ENCODE data around the gene ZNF22. TPM values are rescaled to one million over a fixed set of nuclear protein-coding genes. Genes with fewer than 3 reads are reported as not detected.
A peak's percentile ranks its signal among the peaks of the same experiment; 100 is the strongest.

The ZNF22 gene
- total RNA-seq, 1 donor from 2014 or later: 33.0 TPM

DNA sequence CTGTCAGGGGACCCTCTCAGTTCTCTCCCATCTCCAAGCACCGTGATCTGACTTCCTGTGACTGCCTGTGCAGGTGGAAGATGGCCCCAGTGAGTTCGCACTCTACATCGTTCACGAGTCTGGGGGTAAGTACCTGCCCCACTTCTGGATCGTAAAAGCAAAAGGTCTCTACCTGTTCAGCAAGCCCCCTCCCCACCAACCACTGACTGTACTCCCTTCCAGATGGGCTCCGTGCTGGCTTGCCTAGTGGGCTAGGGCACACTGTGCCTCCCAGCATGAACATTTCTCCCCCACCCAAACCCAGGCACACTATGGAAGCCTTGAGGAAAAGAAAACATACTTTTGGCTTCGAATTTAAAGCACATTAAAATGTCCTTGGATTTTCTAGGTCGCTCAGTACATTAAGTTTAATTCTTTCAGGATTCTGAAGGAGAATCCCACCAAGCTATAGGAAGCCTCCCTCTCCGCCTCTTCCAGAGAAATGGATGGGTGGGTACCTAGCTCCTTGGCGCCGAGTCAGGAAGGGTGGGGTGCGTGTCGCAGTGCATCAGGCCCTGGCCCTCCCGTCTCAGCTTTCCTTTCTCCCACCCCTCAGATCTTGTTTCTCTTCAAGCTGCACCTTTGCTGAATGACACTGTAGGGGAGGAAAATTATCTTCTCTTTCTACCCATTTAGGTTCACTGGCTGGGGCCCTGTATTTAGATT is 11.0 kb upstream of the ZNF22 start:
- no peak for DNase-seq (ENCODE audit: low read depth in 2 of 2)

DNA sequence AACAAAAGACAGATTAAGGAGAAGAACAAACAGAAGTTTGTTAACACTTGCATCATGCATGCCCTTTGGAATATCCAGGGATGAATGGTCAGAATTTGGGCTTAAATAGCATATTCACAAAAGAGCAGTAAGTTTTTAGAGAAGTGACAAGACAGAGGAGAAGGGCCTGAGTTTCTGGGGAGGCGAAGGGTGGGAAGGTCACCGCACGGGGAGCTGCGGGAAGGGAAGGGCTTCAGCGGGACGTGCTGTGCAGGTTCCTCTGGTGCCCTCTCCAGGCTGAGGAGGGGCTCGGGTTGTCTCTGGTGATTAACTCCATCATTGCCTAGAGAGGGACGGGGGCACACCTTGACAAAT is 10.4 kb upstream of the ZNF22 start:
- peak in 1 of 2 donors; percentile 41 for DNase-seq (ENCODE audit: low read depth in 2 of 2)

DNA sequence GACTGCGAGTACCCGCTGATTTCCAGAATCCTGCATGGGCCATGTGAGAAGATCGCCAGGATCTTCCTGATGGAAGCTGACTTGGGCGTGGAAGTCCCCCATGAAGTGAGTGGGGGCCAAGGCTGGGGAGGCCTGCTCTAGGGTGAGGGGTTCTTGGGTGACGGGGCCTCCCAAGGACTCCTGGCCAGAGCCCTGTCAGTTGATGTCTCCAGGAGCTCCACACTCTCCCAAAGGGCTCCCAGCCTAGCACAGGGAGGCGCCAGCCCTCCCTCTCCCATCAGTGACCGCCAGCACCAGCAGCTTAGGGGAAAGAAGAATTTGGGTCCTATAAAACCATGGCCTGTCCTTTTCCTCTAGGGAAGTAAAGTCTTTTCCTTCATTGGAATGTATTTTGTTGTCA is 9.8 kb upstream of the ZNF22 start:
- DNase-seq (ENCODE audit: low read depth in 2 of 2): no peak

DNA sequence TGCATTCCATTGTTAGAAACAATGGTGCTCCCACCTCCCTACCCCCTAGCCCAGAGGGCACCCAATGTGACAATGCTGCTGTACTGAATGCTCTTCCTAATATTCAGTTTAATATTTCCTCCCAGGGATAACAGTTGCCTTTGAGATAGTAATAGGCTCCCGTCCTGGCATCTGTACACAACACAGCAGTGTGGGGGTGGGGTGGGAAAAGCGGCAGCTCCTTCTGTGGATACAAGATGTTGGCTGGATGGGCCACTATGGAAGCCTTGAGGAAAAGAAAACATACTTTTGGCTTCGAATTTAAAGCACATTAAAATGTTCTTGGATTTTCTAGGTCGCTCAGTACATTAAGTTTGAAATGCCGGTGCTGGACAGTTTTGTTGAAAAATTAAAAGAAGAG is 9.2 kb upstream of the ZNF22 start:
- no peak for DNase-seq (ENCODE audit: low read depth in 2 of 2)

DNA sequence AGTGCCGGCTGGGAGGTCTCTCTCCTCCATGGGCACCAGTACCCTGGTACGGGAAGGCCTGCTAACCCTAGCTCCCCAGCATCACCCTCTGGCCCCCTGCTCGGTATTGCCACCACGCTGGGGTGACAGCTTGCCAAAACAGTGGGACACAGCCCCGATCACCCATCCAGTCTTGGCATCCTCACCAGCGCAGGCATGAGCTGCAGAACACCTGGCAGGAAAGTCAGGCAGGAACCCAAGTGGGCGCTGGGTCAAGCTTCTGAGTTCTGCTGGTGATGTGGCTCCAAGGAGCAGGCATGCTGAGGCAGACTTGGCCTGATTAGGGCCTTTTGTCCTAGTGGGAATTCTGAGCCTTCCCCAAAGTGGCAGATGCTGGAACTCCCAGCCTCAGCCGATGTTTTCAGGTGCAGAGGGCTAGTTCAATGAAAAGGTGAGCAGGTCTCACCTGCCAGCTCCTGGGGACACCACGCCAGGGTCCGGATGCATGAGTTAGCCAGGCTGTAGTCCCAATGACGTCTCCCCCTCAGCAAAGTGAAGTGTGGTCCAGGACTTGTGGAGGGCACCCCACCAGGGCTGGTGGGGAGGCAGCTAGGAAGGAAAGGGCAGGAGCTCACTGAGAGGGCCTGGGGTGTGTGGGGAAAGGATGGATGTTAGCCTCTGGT is 8.5 kb upstream of the ZNF22 start:
- DNase-seq (ENCODE audit: low read depth in 2 of 2): no peak

DNA sequence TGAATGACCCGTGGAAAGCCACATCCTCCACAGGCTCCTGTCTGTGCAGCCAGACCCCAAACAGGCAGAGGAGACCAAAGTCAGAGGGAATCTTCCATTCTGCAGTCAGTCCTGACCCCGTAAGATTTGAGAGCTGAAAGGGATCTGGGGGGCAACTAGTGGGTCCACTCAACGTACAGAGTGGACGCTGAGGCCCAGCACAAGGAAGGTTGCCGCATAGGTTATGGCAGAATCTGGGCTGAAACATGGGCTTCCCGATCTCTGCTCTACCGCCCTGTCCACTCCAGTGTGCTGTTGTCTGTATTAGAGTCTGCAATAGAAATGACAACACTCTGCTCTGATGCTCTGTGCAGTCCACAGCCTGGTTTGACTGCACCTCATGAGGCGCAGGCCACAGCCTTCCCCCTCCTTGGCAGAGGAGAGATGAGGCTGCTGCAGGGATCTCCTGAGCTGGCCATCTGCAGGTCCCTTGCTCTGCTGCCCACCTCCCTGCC is 7.9 kb upstream of the ZNF22 start:
- DNase-seq (ENCODE audit: low read depth in 2 of 2): no peak

DNA sequence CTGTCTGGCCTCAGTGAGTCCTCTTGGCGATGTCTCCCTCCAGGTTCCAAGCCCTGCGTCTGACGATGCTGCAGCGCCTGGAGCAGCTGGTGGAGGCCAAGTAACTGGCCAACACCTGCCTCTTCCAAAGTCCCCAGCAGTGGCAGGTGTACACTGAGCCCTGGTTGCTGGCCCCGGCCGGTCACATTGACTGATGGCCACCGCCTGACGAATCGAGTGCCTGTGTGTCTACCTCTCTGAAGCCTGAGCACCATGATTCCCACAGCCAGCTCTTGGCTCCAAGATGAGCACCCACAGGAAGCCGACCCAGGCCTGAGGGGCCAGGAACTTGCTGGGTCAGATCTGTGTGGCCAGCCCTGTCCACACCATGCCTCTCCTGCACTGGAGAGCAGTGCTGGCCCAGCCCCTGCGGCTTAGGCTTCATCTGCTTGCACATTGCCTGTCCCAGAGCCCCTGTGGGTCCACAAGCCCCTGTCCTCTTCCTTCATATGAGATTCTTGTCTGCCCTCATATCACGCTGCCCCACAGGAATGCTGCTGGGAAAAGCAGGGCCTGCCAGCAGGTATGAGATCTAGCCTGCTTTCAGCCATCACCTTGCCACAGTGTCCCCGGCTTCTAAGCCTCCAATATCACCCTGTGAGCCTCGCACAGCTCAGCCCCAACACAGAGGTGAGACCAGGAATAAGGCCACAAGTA is 7.3 kb upstream of the ZNF22 start:
- DNase-seq (ENCODE audit: low read depth in 2 of 2): no peak

DNA sequence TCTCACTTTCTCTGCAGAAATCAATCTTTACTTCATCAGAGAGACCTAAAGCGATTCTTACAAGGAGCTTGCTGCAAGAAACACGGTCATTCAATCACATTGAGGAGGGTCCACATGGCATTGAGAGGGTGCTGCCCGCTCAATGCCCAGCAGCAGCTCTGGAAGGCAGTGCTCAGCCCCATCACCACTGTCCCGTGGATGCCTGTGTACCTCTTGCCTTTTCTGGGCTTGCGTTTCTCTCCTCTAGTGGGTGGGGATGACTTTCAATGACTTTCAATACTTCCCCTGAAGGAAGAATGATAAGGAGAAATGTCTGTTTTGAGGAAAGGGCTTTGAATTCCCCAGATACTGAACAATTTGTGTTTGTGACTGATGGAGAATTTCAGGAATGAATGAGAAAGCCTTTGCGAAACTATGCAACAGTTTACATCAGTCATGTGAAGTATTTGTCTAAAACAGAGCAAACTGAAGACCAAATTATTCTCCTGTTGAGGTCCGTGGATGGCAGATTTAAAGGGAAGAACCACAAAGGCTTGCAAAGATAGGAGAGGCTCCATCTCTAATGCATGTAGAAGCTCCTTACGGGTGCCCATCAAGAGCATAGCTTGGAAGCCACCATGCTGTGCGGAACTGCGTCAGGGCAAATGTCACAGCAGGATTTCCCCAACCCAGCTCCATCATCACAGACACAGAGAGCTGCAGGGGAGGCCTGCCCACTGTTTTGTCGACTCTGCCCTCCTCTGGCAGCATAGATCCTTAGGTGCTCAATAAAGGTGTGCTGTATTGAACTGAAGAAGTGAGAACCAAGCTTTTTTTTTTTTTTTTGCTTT is 6.6 kb upstream of the ZNF22 start:
- no peak for DNase-seq (ENCODE audit: low read depth in 2 of 2)

DNA sequence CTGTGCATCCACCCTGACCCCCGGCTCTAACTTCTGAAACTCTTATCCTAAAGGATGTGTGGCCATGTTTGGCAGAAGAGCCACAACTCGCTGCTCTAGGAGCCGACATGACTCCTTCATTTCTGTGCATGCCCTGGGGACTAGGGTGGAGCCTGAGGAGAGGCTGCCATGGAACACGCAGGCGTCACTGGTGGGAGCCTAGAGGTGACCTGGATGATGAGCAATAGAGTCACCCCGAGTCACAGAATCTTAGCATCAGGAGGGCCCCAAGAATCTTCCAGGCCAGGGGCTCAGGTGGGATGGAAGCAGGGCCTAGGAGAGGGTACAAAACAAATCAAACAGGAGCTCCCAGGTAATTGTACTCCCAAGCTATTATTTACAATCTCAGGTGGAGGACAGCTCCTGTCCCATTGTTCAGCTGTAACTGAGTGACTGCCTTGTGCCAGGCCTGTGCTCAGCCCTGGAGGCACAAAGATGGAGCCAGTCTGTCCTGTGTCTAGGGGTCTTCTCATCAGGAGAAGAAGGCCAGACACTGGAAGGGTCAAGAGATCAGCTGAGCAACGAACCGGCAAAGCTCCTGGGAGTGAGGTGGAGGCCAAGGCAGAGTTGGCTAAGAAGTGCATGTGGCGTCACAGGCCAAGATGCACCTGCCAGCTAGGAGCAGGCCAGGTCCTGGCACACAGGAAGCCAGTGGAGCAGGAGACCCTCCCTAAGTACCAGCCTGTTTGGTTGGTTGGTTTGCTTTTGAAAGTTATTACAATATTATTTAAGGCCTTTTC is 5.8 kb upstream of the ZNF22 start:
- no peak for DNase-seq (ENCODE audit: low read depth in 2 of 2)

DNA sequence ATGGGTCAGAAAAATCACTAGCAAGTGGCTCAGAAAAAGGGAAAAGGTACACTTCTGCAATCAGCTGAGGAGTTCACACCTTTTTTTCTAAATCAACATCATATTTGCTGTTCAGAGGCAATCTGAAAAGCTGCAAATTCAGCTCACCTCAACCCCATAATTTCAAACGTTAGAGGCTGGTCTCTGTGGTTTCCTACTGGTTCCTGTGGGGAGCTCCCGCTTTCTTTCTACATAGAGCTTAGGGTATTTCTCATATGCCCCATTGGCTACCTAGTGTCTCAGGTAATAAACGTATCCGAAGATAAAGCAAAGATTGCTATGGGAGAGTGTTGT is 5.2 kb upstream of the ZNF22 start:
- no peak for DNase-seq (ENCODE audit: low read depth in 2 of 2)

DNA sequence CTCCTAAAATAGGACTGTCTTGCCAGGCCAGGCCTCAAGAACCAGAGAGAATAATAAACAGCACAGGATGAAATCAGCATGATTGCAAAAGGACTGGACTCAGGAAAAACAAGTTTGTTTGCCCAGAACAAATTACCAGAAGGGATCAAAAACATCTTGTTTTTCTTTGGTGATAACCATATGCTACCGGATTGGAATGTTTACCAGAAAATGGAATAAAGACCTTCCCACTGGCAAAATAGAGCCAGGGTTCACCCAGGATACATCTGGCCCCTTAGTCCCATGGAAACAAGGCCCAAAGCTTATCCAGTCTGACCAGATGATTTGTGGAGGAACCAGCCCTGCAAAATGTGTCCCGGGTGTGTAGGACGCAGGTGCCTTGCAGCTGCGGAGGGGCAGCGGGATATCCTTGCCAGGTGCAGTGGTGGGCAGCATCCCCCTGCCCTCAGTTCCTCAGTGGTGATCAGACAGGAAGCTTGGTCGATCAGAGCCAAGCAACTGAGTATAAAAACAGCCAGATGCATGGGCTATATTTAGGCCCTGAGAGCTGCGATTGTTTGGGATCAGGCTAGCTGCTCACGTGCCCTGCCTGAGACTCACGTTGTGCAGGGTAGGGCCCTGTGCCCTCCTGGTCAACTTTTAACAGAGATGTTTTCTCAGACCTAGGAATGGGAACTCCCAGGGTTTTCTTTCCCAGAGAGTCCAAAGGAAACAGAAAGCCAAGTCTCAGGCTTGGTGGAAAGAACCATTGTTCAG is 4.6 kb upstream of the ZNF22 start:
- peak; percentile 93 to 99 for DNase-seq (ENCODE audit: low read depth in 2 of 2)

DNA sequence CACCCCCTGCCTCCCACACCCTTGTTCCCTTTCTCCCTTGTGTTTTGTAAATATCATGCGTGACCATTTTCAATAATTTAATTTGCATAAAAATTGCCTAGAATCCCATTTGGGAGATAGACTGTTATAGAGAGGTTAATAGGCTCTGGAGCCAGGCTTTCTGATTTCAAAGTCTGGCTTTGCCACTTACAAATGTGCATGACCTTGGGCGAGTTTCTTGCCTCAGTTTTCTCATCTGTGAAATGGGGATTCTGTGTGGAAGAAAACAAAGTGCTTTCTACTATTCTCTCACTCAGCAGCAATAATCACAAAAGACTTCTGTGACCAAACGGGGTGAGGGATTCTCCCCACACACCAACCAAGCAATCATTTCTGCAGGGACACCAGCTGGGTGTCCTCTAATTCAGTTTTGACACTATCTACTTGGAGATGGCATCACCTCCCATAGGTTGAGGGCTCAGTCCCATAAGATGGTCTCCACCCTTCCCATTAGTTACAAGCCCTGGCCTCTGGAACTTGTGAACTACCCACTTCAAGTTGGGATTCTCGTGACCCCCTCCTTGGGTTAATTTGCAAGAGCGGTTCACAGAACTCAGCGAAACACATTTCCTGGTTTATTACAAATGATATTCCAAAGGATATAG is 3.5 kb upstream of the ZNF22 start:
- no peak for DNase-seq (ENCODE audit: low read depth in 2 of 2)

DNA sequence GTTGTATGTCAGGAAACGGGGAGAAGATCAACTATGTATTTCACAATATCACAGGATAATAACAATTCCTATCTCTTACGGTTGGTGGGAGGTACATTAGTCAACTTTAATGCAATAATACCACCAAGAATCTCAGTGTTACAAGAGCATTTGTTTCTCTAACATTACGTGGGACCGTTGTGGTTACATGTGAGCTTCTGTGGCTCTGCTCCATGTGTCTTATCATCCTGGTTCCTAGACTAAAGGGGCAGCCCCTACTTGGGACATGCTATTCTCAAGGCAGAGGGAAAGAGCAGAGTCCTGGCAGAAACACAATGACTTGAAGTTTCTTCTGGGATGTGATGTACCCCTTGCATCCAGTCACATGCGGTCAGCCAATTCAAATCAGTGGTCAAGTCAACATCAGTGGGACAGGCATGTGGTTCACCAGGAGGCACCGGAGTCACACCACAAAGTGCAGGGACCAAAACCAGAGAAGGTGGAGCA is 2.5 kb upstream of the ZNF22 start:
- no peak for DNase-seq (ENCODE audit: low read depth in 2 of 2)

DNA sequence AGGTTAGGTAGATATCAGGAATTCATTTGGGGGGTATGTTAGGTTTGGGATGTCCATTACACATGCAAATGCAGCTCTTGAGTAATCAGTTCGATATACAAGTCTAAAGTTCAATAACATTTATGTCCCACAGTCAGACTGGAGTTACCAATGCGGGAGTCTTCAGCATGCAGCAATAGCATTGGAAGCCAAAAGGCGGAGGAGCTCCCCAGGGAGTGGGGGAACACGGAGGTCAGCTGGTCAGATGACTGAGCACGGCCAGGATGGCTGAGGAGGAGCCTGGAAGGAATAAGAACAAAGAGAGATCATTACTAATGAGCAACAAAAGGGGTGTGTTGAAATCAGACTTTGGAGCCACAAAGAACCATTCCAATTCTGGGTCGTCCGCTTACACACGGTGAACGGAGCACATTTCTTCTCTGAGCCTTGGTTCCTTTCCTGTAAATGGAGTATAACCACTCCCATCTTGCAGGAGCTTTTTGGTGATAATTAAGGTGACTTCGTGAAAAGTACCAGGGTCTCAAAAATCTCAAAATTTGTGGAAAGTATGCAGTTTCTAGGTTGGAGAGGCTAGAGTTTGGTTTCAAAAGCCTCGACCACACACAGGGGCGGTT is 478 bp upstream of the ZNF22 start:
- DNase-seq (ENCODE audit: low read depth in 2 of 2): peak in 1 of 2 donors; percentile 58

DNA sequence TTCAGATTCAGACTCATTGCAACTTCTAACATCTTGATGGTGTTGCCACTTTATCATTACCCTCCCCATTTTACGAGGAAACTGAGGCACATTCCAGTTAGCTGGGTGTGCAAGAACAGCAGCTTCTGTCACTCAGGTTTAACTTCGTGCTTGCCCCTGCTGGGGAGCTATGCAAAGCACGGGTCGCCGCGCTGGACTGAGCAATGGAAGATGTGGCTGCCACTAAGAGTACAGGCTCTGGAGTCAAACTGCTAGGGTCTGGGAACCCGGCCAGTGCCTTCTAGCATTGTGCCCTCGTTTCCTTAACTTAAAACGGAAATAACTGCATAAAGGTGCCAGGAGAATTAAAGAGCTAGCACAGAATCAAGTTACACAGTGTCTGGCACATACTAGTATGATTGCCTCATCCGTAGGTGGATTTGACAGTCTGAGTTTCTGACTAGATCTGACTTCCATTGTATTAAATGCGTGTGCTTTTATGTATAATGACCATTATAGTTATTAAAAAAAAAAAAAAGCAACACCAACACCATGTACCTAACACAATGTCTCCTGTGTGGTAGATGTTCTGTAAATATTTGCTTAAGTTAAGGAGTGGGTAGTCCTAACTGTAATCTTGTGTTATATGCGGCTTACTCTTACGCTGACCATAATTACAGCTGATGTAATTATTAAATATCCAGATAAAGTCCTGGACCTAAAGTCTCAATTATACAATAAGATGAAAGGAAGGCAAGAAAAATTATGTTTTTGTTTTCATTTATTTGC is 842 bp downstream of the ZNF22 start:
- peak; percentile 55 to 93 for DNase-seq (ENCODE audit: low read depth in 2 of 2)

DNA sequence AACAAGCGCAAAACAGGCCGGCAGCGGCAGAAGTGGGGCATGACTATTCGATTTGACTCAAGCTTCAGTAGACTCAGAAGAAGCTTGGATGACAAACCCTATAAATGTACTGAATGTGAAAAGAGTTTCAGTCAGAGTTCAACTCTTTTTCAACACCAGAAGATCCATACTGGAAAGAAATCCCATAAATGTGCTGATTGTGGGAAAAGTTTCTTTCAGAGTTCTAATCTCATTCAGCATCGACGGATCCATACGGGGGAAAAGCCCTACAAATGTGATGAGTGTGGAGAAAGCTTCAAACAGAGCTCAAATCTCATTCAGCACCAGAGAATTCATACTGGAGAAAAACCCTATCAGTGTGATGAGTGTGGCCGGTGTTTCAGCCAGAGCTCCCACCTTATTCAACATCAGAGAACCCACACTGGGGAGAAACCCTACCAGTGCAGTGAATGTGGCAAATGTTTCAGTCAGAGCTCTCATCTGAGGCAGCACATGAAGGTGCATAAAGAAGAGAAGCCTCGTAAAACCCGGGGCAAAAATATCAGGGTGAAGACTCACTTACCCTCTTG is 2.8 kb downstream of the ZNF22 start:
- DNase-seq (ENCODE audit: low read depth in 2 of 2): no peak

DNA sequence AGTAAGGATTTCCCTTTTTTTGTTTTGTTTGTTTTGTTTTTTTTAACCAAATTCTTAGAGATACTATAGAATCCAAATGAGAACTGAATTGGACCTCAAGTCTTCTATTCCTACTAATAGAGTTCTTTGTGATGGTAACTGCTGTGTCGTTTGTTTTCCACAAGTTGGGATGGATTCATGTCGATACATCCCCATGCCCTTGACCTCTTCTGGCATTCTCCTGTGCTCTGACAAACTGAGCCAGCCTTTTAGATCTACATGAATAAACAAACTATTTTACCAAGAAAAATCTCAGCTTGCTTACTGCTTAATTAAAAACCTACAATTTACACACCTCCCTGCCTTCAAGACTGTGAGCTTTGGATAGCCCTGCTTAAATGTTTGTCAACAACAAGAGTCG is 3.9 kb downstream of the ZNF22 start:
- DNase-seq (ENCODE audit: low read depth in 2 of 2): no peak

DNA sequence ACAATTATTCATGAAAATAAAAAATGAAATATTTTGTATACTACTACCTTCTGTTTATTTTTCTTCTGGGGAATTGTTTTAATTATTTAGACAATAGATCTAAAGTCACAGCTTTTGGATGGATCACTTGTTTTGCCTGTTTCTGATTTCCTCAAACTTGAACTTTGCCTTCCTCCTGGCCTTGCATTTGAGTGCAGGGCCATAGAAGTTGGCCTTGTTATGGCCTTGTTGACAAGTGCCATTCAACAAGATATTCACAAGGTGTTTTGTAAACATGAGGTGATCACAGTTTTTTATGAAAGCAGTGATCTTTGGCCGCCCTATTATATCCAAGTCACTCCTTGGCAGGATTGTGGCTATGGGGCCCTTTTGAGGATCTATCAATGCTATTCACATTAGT is 4.6 kb downstream of the ZNF22 start:
- no peak for DNase-seq (ENCODE audit: low read depth in 2 of 2)
